Measurements from ENCODE around the gene FOXP1. TPM values are rescaled to one million over a fixed set of nuclear protein-coding genes. Genes with fewer than 3 reads are reported as not detected.

FOXP1 gene
- total and polyA plus RNA-seq, 2 donors (not counting 1 experiment from before 2014, with no cell fraction given), result 70.3 to 101 TPM

DNA sequence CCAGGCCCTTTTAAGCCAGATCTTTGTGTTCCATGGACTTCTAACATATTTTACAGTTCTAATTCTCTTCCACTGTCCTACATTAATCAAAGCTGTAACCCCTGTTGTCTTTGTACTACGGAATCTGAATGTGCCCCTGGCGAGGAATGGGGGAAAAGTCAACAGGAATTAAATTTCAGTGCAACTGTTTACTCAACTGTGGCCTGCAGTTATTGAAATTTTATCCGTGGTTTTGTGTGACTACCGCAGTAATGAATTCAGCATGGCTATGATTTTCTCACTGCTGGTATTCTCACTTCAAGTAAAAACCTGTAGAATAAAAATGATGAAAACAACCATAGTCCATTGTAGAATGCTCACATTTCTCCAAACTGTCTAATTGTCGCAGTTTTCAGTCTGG lies 388.0 kb downstream of the FOXP1 start:
- no peak overlapping the region for H3K9ac ChIP-seq (ENCODE audit: insufficient read depth, low read length)
- DNase-seq (ENCODE audit: low read depth in 2 of 2), result peak; percentile 89

GRCh38 chr3:71194785-71195184 lies 388.7 kb downstream of the FOXP1 start:
- H3K79me2 ChIP-seq (ENCODE audit: control insufficient read depth, insufficient read depth, low read length), result no peaks in the 10 kb centered on the region
- no peak overlapping the region for H3K4me2 ChIP-seq (ENCODE audit: extremely low read depth, insufficient read depth, low read length)
- no peak overlapping the region for H2AFZ ChIP-seq (ENCODE audit: low read length)
- no peaks in the 10 kb centered on the region for H3K36me3 ChIP-seq (ENCODE audit: control insufficient read depth, insufficient read depth, low read length)
- H3K27me3 ChIP-seq (ENCODE audit: control insufficient read depth, insufficient read depth, low read length), result no peaks in the 10 kb centered on the region
- no peak overlapping the region for H3K9ac ChIP-seq (ENCODE audit: insufficient read depth, low read length)
- H4K20me1 ChIP-seq (ENCODE audit: control insufficient read depth, extremely low read depth, insufficient read depth, low read length), result no peaks in the 10 kb centered on the region
- no peak overlapping the region for H3K4me3 ChIP-seq (replicated peaks in 1 of 4; ENCODE audit: control extremely low read depth in 1 of 4, insufficient read depth in 1 of 4, low read depth in 3 of 4, low read length in 4 of 4)
- H3K9me3 ChIP-seq (ENCODE audit: control insufficient read depth, insufficient read depth, low read depth, low read length), result no peaks in the 10 kb centered on the region
- TF ChIP-seq, protein P1, sequence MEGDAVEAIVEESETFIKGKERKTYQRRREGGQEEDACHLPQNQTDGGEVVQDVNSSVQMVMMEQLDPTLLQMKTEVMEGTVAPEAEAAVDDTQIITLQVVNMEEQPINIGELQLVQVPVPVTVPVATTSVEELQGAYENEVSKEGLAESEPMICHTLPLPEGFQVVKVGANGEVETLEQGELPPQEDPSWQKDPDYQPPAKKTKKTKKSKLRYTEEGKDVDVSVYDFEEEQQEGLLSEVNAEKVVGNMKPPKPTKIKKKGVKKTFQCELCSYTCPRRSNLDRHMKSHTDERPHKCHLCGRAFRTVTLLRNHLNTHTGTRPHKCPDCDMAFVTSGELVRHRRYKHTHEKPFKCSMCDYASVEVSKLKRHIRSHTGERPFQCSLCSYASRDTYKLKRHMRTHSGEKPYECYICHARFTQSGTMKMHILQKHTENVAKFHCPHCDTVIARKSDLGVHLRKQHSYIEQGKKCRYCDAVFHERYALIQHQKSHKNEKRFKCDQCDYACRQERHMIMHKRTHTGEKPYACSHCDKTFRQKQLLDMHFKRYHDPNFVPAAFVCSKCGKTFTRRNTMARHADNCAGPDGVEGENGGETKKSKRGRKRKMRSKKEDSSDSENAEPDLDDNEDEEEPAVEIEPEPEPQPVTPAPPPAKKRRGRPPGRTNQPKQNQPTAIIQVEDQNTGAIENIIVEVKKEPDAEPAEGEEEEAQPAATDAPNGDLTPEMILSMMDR (conservative IDR thresholded peaks at IDR 0.05 in 1 of 2, IDR thresholded peaks at IDR 0.05 in 1 of 2; ENCODE audit: low read depth in 1 of 2, low read length in 2 of 2), result no peak
- no peak for TF ChIP-seq EZH2 (IDR thresholded peaks at IDR 0.05; ENCODE audit: low read length, missing control alignments)
- H3K4me1 ChIP-seq (ENCODE audit: control insufficient read depth, extremely low read depth, insufficient read depth, low read length), result no peaks in the 10 kb centered on the region
- no peak overlapping the region for H3K27ac ChIP-seq (ENCODE audit: insufficient read depth, low read length)
- no peak for DNase-seq (ENCODE audit: low read depth in 2 of 2)

More for the DNA sequence above, 388.0 kb downstream of the FOXP1 start:
- Histone ChIP-seq H3K4me2 (ENCODE audit: extremely low read depth, insufficient read depth, low read length) (no peak overlapping the region), H3K27me3 (ENCODE audit: control insufficient read depth, insufficient read depth, low read length) (no peaks in the 10 kb centered on the region), H3K4me3 (replicated peaks in 1 of 4; ENCODE audit: control extremely low read depth in 1 of 4, insufficient read depth in 1 of 4, low read depth in 3 of 4, low read length in 4 of 4) (no peak overlapping the region), H3K4me1 (ENCODE audit: control insufficient read depth, extremely low read depth, insufficient read depth, low read length) (no peaks in the 10 kb centered on the region), H2AFZ (ENCODE audit: low read length) (no peak overlapping the region), H4K20me1 (ENCODE audit: control insufficient read depth, extremely low read depth, insufficient read depth, low read length) (no peaks in the 10 kb centered on the region), H3K79me2 (ENCODE audit: control insufficient read depth, insufficient read depth, low read length) (no peaks in the 10 kb centered on the region), H3K27ac (ENCODE audit: insufficient read depth, low read length) (no peak overlapping the region), H3K9me3 (ENCODE audit: control insufficient read depth, insufficient read depth, low read depth, low read length) (no peaks in the 10 kb centered on the region), H3K36me3 (ENCODE audit: control insufficient read depth, insufficient read depth, low read length) (no peaks in the 10 kb centered on the region)
- TF ChIP-seq EZH2 (IDR thresholded peaks at IDR 0.05; ENCODE audit: low read length, missing control alignments), result no peak
- TF ChIP-seq, protein P1 (conservative IDR thresholded peaks at IDR 0.05 in 1 of 2, IDR thresholded peaks at IDR 0.05 in 1 of 2; ENCODE audit: low read depth in 1 of 2, low read length in 2 of 2), result peak in 1 of 2 donors; percentile 12

GRCh38 chr3:71191031-71191482 lies 392.5 kb downstream of the FOXP1 start:
- H3K79me2 ChIP-seq (ENCODE audit: control insufficient read depth, insufficient read depth, low read length), result no peaks in the 10 kb centered on the region
- no peak overlapping the region for H3K27ac ChIP-seq (ENCODE audit: insufficient read depth, low read length)
- no peaks in the 10 kb centered on the region for H3K36me3 ChIP-seq (ENCODE audit: control insufficient read depth, insufficient read depth, low read length)
- TF ChIP-seq, protein P1 (conservative IDR thresholded peaks at IDR 0.05 in 1 of 2, IDR thresholded peaks at IDR 0.05 in 1 of 2; ENCODE audit: low read depth in 1 of 2, low read length in 2 of 2), result no peak
- TF ChIP-seq EZH2 (IDR thresholded peaks at IDR 0.05; ENCODE audit: low read length, missing control alignments), result no peak
- H3K4me1 ChIP-seq (ENCODE audit: control insufficient read depth, extremely low read depth, insufficient read depth, low read length), result peaks cover 2% of the 10 kb centered on the region
- no peaks in the 10 kb centered on the region for H3K9me3 ChIP-seq (ENCODE audit: control insufficient read depth, insufficient read depth, low read depth, low read length)
- H2AFZ ChIP-seq (ENCODE audit: low read length), result no peak overlapping the region
- no peaks in the 10 kb centered on the region for H4K20me1 ChIP-seq (ENCODE audit: control insufficient read depth, extremely low read depth, insufficient read depth, low read length)
- no peaks in the 10 kb centered on the region for H3K27me3 ChIP-seq (ENCODE audit: control insufficient read depth, insufficient read depth, low read length)
- no peak overlapping the region for H3K4me3 ChIP-seq (replicated peaks in 1 of 4; ENCODE audit: control extremely low read depth in 1 of 4, insufficient read depth in 1 of 4, low read depth in 3 of 4, low read length in 4 of 4)
- H3K9ac ChIP-seq (ENCODE audit: insufficient read depth, low read length), result no peak overlapping the region
- no peak overlapping the region for H3K4me2 ChIP-seq (ENCODE audit: extremely low read depth, insufficient read depth, low read length)
- no peak for DNase-seq (ENCODE audit: low read depth in 2 of 2)

Measured in fibroblast of lung (primary cell).